WTC11 (cell line): ENCODE data around the gene CDK12. TPM values are rescaled to one million over a fixed set of nuclear protein-coding genes. Genes with fewer than 3 reads are reported as not detected.

ENCODE experiments used
- total RNA-seq: library from RNA; stranded (reverse); gene quantifications from 3 replicates; pipeline ENCODE4 v1.2.3, GENCODE V29; 2021

CDK12 gene
- total RNA-seq, 1 experiment from 2014 or later, result 58.4 TPM

Other genes with a start within 250 kb of the CDK12 start
- 3.9 to 4.2 TPM (median 4.0 TPM) in 3 replicates for gene STAC2, start 235.5 kb upstream of the CDK12 start, total RNA-seq
- gene FBXL20, start 59.9 kb upstream of the CDK12 start, total RNA-seq, result 9.7 to 13.8 TPM (median 13.0 TPM) in 3 replicates
- 47.0 to 50.4 TPM (median 47.9 TPM) in 3 replicates for gene MED1, start 10.2 kb upstream of the CDK12 start, total RNA-seq
- not detected in 3 replicates for gene NEUROD2, start 146.4 kb downstream of the CDK12 start, total RNA-seq
- 15.0 to 20.5 TPM (median 15.2 TPM) in 3 replicates for gene PPP1R1B, start 165.5 kb downstream of the CDK12 start, total RNA-seq
- gene STARD3, start 175.7 kb downstream of the CDK12 start, total RNA-seq, result 64.9 to 75.3 TPM (median 65.4 TPM) in 3 replicates
- 2.5 to 2.9 TPM (median 2.8 TPM) in 3 replicates for gene TCAP, start 203.9 kb downstream of the CDK12 start, total RNA-seq
- 2.4 to 3.1 TPM (median 2.7 TPM) in 3 replicates for gene PNMT, start 207.0 kb downstream of the CDK12 start, total RNA-seq
- gene PGAP3, start 226.6 kb downstream of the CDK12 start, total RNA-seq, result 24.3 to 25.7 TPM (median 24.9 TPM) in 3 replicates
- 153 to 209 TPM (median 158 TPM) in 3 replicates for gene ERBB2, start 238.6 kb downstream of the CDK12 start, total RNA-seq